Heart left ventricle (tissue), 13 donors: ENCODE data around the gene ACOT13.

Experiments used
- POLR2A ChIP-seq, 2 donors: fragments of 450-650 bp; IDR thresholded peaks; one replicate each; pipeline ENCODE4 v1.6.1; 2017; ENCODE audit warnings: antibody characterized with exemption in 2 of 2, mild to moderate bottlenecking in 2 of 2, moderate library complexity in 2 of 2
- TF ChIP-seq, protein P1 (sequence below), 12 donors: fragments of 200-600 bp; sonication (generic) in 4 of 12; IDR thresholded peaks; one replicate each; pipeline versions ENCODE4 v1.5.0 to v1.8.0; 2018 to 2022; ENCODE audit warnings: antibody characterized with exemption in 12 of 12, mild to moderate bottlenecking in 5 of 12
- donor health status: ischemic (EF 13 %, LVEDD 7.1; RV severe dilation, severe dysfunction).
- donor health status: DM: no; HTN: yes; CAD: no.
- donor health status: DM: no; HTN: no; CAD: no.
- donor health status: ischemic (EF 25% LVEDD 6.9; RV normal size, moderate dysfunction).
- donor health status: ischemic (EF 25% LVEDD 5.7; RV mildly dilated, moderate dysfunction).
- donor health status: ischemic (EF 35%, LVEDD 5.7; RV mildly dilated, moderate dysfunction).
- donor health status: nonischemic (EF 11% LVEDD 7.7; RV severe dilation, severe dysfunction).
- donor health status: DM: yes; HTN: yes; CAD: no.
- donor health status: PGD.
- donor health status: ischemic (EF 29% LVEDD 5.4; RV normal size, mild dysfunction).
- donor health status: nonischemic (EF 23%, LVEDD 6.1; RV moderate dilation, normal function).

DNA sequence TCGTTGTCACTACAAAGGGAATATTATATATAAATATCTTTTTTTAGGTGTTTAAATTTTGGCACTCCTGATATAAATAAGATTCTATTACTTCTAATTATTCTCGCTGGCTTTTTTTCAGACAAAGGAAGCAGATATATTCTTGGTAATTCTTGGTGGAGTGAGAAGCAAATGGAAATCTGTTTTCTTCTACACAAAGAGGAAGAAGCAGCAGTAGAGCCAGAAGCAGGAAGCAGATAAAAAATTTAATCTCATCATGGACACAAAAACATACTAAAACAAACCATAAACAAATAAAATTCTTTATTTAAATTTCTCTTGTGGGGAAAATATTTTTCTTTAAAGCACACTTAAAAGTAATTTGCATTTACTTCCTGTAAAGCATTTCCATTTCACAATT lies 17.2 kb upstream of the ACOT13 start:
- TF ChIP-seq POLR2A (IDR thresholded peaks at IDR 0.05) = no peak
- TF ChIP-seq, protein P1, sequence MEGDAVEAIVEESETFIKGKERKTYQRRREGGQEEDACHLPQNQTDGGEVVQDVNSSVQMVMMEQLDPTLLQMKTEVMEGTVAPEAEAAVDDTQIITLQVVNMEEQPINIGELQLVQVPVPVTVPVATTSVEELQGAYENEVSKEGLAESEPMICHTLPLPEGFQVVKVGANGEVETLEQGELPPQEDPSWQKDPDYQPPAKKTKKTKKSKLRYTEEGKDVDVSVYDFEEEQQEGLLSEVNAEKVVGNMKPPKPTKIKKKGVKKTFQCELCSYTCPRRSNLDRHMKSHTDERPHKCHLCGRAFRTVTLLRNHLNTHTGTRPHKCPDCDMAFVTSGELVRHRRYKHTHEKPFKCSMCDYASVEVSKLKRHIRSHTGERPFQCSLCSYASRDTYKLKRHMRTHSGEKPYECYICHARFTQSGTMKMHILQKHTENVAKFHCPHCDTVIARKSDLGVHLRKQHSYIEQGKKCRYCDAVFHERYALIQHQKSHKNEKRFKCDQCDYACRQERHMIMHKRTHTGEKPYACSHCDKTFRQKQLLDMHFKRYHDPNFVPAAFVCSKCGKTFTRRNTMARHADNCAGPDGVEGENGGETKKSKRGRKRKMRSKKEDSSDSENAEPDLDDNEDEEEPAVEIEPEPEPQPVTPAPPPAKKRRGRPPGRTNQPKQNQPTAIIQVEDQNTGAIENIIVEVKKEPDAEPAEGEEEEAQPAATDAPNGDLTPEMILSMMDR (IDR thresholded peaks at IDR 0.05) = no peak
